GM18508 (cell line): ENCODE results near the gene LIMS1.
"Not testable (repeated sequence)": the region's sequence is repeated elsewhere in the genome, so short reads cannot be mapped to it uniquely, and the experiment has no call there.

Experiments used
- ATAC-seq: cut with Tn5 transposase; IDR thresholded peaks from one replicate; pipeline ENCODE4 v1.9.1; 2021; ENCODE audit warnings: moderate number of reproducible peaks; ENCODE audit not compliant: insufficient read depth, unreplicated experiment

LIMS1 gene, protein sequence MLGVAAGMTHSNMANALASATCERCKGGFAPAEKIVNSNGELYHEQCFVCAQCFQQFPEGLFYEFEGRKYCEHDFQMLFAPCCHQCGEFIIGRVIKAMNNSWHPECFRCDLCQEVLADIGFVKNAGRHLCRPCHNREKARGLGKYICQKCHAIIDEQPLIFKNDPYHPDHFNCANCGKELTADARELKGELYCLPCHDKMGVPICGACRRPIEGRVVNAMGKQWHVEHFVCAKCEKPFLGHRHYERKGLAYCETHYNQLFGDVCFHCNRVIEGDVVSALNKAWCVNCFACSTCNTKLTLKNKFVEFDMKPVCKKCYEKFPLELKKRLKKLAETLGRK

DNA sequence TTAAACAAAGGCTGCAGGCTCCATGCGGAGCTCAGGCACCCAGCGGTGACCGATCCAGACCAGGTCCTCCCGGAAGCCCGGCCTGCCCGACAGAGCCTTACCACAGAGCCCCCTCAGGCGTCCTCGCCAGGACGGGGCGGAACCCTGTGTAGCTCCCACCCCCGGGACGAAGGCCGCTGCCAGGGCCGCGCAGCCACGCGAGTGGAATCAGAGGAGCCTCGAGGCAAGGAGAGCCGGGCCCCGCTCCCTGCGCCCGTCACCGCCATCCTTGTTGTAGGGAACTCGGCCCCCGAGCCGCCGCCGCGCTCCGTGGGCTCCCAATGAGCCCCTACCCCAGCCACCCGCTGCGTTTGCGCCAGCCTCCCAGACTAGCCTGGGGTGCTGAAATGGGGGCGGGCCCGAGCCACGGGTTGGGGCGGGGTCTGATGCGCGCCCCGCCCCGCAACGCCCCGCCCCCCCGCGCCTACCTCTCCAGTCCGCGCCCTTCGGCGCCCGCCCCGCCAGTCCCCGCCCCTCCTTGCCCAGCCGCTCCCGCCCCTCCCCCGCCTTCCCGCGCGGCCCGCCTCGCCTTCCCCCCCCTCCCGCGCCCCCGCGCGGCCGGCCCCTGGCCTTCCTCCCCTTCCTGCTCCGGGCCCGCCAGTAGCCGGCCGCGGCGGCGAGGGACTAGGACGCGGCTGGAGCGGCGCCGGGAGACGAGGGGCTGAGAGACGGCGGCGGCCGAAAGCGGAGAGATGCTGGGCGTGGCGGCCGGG is at the start of gene LIMS1:
Gene LIMS1 (plus strand): TSS at position 639 of the 752 bp plus-strand sequence. CDS start 93 bp downstream, at position 732.
- peak; percentile 80 for ATAC-seq

DNA sequence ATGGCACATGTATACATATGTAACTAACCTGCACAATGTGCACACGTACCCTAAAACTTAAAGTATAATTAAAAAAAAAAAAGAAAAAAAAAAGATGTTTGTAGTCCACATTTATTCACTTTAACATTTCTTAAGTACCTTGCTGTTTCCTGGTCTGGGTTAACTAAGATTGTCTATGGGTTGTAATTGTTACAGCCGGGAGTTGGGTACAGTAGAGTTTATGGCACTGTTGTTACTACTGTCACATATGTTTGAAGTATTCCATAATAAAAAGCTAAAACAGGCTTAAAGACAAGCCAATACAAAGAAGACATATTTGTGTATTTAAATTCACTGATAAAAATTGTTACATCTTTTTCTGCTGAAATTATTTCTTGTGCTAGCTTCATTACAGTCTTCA is 49.0 kb upstream of the LIMS1 start:
- no peak for ATAC-seq

DNA sequence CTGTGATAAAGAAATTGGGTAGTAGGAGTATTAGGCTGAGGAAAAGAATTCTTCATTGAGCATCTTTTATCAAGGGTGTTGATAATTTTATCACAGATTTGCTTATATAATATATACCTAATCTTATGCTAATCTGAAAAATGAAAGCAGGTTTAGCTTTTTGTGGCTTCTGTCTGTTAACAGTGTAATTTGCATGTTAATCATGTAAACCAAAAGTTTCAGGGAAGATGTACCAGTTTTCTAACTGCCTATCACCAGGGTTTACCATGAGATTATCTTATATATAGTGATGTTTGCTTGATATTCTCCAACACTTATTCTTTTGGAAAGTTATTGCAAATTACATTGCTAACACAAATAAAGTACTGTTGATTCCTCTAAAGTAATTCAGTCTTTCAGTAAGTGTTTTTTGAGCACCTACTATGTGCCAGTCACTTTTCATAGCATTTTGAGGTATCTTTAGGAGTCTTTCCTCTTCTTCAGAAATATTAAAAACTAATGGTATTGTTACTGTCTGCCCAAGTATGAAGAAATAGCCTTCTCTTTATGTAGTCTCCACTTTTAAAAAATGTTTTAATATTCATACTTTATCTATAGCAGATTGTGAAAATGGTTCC is 43.7 kb upstream of the LIMS1 start:
- ATAC-seq = no peak

DNA sequence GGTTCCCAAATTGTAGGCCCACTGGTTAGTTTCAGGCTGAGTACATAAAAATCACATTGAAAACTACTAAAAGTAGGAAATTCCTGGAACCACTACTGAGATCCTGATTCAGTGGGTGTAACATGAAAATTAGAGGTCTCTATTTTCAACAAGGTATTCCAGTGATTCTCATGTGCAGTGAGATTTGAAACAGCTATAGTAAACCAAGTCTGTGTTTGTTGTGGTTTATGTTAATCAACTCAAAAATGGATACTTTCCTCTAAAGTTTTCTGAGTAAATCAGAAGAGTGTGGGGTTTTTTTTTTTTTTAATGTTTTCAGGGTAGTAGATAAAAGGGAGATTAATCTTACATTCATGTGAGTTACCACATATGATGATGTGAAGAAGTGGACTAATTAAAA is 42.4 kb upstream of the LIMS1 start:
- no peak for ATAC-seq

DNA sequence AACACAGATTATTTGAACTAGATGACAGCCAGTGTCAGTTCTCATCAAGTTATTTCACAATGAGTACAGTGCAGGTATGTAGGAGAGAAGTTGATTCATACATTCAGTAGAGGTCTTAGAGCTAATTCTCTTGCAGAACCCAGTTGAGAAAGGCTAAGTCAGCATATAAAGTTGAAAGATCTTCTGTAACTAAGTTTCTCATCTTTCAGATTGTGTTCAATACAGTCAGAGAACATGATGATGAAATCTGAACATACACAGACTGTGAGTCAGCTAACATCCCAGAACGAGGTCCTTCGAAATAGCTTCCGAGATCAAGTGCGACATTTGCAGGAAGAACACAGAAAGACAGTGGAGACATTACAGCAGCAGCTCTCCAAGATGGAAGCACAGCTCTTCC is 41.9 kb upstream of the LIMS1 start:
- ATAC-seq = no peak

DNA sequence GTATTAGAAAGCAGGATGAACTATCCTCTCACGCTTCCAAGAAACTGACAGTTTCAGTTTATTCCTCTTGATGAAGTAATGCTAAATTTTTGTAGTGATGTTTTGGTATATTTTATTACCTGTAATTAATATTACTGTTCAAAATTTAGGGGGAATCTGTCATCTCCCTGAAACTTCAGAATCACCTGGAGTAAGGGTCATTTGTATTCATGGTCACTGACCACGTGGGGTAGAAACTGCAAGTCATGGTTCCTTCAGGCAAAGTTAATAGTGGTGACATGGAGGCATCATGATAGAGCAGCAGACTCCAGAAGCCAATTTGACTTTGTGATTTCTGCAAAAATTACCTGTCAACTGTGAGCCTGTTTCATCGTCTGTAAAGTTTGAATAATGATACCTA is 38.1 kb upstream of the LIMS1 start:
- ATAC-seq = not testable (repeated sequence)

DNA sequence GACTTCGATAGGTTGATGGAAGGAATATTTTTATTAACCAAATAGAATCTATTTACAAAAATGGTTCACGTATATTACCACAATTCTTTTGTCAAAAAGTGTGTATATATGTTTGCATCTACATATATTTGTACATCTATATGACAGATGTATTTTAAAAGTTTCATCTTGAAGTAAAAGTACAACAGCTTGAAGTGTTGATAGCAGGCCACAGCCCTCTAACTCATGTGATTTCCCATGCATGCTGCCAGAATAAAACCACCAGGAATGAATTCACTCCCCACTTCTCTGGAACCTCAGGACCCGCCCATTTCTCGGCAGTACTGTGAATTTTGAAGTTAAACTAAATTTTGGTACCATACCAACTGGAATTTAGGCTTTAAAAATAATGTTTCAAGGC is 26.6 kb upstream of the LIMS1 start:
- not testable (repeated sequence) for ATAC-seq

DNA sequence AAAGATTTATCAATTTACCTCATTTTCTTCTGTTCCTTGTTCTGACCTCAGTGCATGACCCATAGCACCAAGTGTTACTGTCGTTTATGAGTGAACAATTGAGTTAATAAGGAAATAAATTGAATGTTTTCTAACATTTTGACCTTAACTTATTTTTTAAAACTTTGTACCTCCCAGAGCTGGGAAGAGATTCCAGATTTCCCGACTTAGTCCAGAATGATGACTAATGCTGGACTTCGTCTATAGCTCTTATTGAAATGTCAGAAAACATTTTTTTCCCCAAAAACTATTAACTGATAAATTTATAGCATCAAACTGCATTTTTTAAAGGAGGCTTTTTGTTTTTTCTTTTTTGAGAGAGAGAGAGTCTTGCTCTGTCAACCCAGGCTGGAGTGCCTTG is 21.8 kb upstream of the LIMS1 start:
- ATAC-seq = not testable (repeated sequence)

DNA sequence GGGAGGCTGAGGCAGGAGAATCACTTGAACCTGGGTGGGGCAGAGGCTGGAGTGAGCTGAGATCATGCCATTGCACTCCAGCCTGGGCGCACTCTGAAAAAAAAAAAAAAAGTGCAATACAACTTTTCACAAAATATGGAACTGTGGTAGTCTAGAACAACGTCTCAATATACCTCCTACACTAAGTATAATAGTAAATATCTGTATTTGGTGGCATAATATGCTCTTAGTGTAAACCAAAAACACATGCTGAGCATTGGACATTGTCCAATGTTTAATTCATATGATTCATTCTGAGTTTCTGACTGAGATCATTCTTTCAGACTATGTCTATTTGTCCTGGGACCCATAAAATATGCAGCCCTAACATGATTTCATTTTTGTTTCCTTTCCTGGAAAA is 19.8 kb upstream of the LIMS1 start:
- not testable (repeated sequence) for ATAC-seq

DNA sequence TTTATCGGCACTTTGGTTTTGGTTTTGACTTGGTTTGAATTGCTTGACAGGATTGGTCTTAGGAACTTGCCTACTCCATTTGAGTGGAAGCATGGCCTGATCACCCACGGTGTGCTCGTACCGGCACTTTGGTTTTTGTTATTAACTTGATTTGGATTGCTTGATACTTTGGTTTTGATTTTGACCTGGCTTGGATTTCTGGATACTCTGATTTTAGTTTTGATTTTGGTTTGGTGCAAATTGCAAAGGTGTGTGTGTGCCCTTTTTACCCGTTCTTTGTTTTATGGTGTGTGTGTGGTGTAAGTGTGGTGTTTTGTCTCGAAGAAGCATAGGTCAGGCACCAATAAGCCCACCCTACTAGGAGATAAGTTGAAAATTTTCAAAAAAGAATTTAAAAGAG is 9.6 kb upstream of the LIMS1 start:
- not testable (repeated sequence) for ATAC-seq

DNA sequence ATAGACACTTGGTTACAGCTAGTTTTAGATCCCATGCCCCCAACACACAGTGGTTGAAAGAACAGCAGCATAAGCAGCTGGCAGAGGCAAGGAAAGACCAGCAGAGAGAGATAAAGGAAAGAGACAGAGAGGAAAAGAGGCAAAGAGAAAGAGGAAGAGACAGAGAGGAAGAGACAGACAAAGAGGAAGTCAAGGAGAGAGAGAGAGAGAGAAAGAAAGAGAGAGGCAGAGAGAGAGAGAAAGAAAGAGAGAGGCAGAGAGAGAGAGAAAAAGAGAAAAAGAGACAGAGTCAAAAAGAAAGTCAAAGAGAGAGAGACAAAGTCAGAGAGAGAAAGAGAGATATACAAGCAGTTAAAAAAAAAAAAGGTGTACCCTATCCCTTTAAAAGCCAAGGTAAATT is 9.0 kb upstream of the LIMS1 start:
- not testable (repeated sequence) for ATAC-seq

DNA sequence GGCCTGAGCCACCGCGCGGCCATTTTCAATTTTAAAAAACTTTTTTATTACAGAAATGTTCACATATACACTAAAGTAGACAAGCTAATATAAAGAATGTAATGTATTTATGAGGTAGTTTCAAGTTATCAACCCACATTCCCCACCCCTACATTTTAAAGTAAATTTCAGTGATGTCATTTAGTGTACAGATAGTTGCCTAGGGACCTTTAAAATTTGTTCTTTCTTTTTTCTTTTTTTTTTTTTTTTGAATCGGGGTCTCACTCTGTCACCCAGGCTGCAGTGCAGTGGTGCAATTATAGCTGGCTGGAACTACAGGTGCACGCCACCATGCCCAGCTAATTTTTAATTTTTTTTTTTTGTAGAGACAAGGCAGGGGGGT is 2.6 kb upstream of the LIMS1 start:
- ATAC-seq = no peak

DNA sequence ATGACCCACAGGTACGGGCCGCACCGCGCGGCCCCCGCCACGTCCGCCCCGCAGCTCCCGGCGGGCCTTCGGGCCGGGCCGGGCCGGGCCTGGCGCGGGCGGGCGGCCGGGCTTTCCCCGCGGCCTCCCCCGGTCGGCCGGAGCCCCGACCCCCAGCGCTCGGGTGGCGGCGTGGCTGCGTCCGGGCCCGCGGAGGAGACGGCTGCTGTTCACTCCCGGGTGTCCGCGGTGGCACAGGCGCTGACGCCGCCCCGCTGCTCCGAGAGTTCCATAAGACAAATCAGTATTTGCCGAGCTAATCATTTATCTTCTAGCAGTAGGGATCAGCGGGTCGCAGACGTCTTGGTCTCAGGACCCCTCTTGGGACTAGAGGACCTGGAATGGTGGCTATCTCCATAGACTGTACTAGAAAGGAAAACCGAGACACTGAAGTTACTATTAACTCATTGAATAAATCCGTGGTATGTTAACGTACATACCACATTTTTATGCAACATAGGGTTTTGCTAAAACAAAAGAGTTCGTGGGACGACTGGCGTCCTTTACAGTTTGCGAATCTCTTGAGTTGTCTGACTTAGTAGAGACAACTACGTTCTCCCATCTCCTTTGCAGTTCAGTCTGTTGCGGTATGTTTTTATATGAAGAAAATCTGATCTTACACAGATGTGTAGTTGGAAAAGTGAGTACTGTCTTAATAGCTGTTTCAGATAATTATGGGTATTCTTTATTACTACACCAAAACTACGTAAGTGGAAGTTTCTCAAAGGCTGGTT is 500 bp downstream of the LIMS1 start:
- peak; percentile 19 for ATAC-seq

DNA sequence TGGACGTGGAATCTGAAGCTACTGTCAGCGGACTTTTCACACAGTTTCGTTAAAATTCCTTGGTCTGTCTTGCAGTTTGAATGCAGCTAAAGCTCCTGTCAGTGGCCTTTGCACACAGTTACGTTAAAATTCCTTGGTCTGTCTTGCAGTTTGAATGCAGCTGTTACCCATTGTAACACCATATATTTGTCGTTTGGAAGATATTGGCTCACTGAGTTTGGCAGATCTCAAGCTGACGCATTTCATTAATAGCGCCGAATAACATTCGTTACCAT is 1.0 kb downstream of the LIMS1 start:
- no peak for ATAC-seq

DNA sequence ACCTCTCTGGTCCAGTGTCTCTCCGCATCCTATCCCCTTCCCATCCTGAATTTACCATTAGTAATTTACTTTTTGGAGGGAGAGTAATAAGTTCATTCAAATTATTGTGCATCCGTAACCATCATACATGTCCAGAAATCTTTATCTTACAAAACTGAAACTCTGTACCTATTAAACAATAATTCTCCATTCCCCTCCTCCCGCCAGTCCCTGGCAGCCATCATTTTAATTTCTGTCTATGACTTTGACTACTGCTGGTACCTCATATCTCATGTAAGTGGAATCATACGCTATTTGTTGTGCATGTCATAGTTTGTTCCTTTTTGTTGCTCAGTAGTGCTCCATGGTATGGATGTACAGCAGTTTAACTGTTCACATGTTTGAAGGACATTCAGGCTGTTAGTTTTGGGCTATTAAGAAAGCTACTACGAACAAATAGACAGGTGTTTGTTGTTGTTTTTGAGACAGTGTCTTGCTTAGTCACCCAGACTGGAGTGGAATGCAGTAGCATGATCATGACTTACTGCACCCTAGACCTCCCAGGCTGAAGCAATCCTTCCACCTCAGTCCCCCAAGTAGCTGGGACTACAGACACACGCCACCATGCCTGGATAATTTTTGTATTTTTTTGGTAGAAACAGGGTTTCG is 2.0 kb downstream of the LIMS1 start:
- ATAC-seq = no peak

DNA sequence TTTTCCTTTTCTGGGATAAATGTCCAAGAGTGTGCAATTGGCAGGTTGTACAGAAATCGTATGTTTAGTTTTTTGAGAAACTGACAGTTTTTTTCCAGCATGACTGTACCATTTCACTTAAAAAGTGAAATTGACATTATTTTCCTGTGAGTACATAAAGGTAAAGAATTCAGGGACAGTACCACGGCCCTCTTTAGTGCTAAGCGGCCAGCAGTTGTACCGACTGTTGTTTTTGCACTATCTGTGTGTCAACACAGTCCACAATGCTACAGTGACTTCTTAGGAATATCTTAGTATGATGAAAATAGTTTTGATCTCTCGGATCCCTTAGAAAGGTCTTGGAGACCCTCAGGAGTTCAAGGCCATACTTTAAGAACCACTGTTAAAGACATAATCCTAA is 2.6 kb downstream of the LIMS1 start:
- ATAC-seq = no peak

DNA sequence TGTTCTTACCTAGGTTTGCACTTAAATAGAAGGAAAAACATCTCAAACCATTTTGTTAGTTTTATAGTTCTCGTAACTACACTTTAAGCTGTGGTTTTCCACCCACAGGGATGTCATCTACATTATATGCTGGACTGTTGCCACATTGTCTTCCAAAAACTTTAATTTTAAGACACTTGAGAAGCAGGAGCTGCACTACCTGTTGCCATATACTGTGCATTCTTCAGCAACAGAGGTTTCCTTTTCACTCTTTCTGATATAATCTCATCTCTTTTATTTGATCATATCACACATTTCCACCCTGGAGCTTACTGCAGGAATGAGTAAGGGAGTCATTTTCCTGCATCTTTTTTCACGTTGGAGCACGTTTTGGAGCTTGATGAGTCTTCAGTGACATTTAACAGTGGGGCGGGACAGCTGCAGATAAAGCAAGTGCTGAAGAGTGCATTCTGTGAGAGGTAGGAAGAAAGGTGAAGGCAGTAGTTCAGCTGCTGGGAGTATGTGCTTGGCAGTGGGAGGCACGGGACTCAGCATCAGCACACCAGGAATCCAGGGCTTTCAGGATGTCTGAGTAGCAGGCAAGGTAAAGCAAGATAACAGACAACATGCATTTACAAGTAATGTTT is 3.8 kb downstream of the LIMS1 start:
- ATAC-seq = no peak

DNA sequence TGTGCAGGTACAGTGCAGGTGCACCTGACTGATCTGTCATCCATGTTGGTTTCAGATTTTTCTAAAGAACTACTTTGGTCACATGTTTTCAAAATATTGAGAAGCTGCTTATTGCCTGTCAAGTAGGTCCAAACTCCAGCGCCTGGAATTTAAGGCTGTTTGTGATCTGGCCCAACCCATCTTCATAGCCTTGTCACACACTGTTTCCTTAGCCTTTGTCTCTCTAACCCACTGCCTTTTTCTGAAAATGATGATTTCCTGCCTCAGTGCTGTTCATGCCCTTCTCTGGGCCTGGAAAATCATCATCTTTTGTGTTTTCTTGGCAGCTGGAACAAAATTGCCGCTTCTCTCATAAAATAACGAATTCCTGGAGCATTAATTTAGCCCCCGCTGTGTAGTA is 7.2 kb downstream of the LIMS1 start:
- ATAC-seq = no peak

DNA sequence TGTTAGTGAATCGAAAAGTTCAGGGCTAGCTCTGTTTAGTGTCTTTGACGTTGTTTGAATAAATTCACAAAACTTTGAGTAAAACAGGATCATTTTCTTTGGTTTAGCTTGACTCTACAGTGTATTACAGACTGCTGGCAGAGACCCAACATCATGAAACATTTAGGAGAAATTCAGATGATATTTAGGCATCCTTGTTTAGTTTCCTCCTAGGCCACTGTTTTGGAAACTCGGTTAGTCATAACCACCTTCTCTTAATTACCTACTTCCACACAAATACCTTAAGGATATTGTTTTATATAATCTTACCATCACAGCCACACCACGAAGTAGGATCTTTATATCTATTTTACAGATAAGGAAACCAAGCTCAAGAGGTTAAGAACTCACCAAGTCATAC is 7.8 kb downstream of the LIMS1 start:
- no peak for ATAC-seq

DNA sequence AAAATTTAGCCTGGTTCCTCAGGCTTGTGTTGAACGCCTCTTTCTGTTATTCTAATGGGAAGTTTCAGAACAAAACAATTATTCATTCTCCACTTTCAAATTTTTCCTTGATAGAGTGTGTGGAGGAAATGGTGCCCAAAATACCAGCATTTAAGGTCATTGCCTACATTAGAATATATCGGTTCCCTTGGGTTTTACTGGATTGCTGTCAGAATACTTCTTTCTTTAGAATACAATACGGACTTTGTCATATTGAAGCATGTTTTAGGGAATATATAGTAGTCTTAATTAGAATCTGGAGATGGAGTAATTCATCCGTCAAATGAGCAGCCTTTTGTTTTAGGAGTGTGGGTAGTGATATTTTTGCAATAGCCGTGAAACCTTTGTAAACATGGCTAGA is 13.3 kb downstream of the LIMS1 start:
- ATAC-seq = no peak
